H9 (cell line): ENCODE results near the gene M6PR. TPM values are rescaled to one million over a fixed set of nuclear protein-coding genes. Genes with fewer than 3 reads are reported as not detected.

Source experiments
- DNase-seq: peaks from one replicate; pipeline ENCODE4 v3.0.0-alpha.2; 2017
- H2AFZ ChIP-seq: one replicate; pipeline ENCODE4 v1.6.1; 2013; ENCODE audit warnings: mild to moderate bottlenecking, low read length, control low read depth, moderate library complexity
- H2AK5ac ChIP-seq: 2 replicates; pipeline ENCODE4 v1.6.1; 2013; ENCODE audit warnings: low read length, control low read depth, mixed read lengths; ENCODE audit not compliant: insufficient read length
- H2BK120ac ChIP-seq: one replicate; pipeline ENCODE4 v1.6.1; 2013; ENCODE audit warnings: low read depth, mild to moderate bottlenecking, low read length, control low read depth, inconsistent platforms; ENCODE audit not compliant: poor library complexity, severe bottlenecking
- H2BK12ac ChIP-seq: 2 replicates; pipeline ENCODE4 v1.6.1; 2013; ENCODE audit warnings: low read length, control low read depth, mixed read lengths, low read depth; ENCODE audit not compliant: insufficient read length
- H2BK15ac ChIP-seq: 2 replicates; pipeline ENCODE4 v1.6.1; 2013; ENCODE audit warnings: low read depth, low read length, control low read depth
- H2BK20ac ChIP-seq: one replicate; pipeline ENCODE4 v1.6.1; 2013; ENCODE audit warnings: low read depth, mild to moderate bottlenecking, low read length, control low read depth, inconsistent platforms; ENCODE audit not compliant: poor library complexity, severe bottlenecking
- H2BK5ac ChIP-seq: 2 replicates; pipeline ENCODE4 v1.6.1; 2013; ENCODE audit warnings: low read length, control low read depth, mixed read lengths; ENCODE audit not compliant: insufficient read length
- H3K14ac ChIP-seq: 2 replicates; pipeline ENCODE4 v1.6.1; 2013; ENCODE audit warnings: low read length, control low read depth; ENCODE audit not compliant: insufficient read depth
- H3K18ac ChIP-seq: 2 replicates; pipeline ENCODE4 v1.6.1; 2013; ENCODE audit warnings: low read depth, mild to moderate bottlenecking, mixed read lengths, low read length, control low read depth; ENCODE audit not compliant: insufficient read length
- H3K23ac ChIP-seq: 2 replicates; pipeline ENCODE4 v1.6.1; 2013; ENCODE audit warnings: low read length, control low read depth, mixed read lengths, low read depth; ENCODE audit not compliant: insufficient read length
- H3K23me2 ChIP-seq: 2 replicates; pipeline ENCODE4 v1.6.1; 2013; ENCODE audit warnings: low read depth, mild to moderate bottlenecking, mixed read lengths, low read length, control low read depth; ENCODE audit not compliant: insufficient read length, poor library complexity, severe bottlenecking
- H3K27ac ChIP-seq: 2 replicates; pipeline ENCODE4 v1.5.1; 2013; ENCODE audit warnings: low read length, control low read depth, mixed read lengths, low read depth; ENCODE audit not compliant: insufficient read length
- H3K27me3 ChIP-seq: 2 replicates; pipeline ENCODE4 v1.6.1; 2013; ENCODE audit warnings: low read length, control low read depth, inconsistent platforms; ENCODE audit not compliant: insufficient read depth
- H3K4ac ChIP-seq: 2 replicates; pipeline ENCODE4 v1.6.1; 2013; ENCODE audit warnings: low read depth, mild to moderate bottlenecking, control low read depth, inconsistent platforms, low read length, moderate library complexity
- H3K4me1 ChIP-seq: 2 replicates; pipeline ENCODE4 v1.6.1; 2013; ENCODE audit warnings: low read length, control low read depth, inconsistent platforms; ENCODE audit not compliant: insufficient read depth
- H3K4me2 ChIP-seq: 2 replicates; pipeline ENCODE4 v1.6.1; 2013; ENCODE audit warnings: low read length, control low read depth, mixed read lengths; ENCODE audit not compliant: insufficient read length, insufficient read depth
- H3K56ac ChIP-seq: 2 replicates; pipeline ENCODE4 v1.6.1; 2013; ENCODE audit warnings: low read depth, mild to moderate bottlenecking, mixed read lengths, low read length, control low read depth; ENCODE audit not compliant: insufficient read length
- H3K79me1 ChIP-seq: 2 replicates; pipeline ENCODE4 v1.6.1; 2013; ENCODE audit warnings: low read depth, mild to moderate bottlenecking, moderate library complexity, low read length, control low read depth, inconsistent platforms; ENCODE audit not compliant: insufficient read depth, poor library complexity, severe bottlenecking
- H3K79me2 ChIP-seq: 2 replicates; pipeline ENCODE4 v1.6.1; 2013; ENCODE audit warnings: low read length, control low read depth, inconsistent platforms; ENCODE audit not compliant: insufficient read depth
- H3K9ac ChIP-seq: 2 replicates; pipeline ENCODE4 v1.6.1; 2013; ENCODE audit warnings: low read length, control low read depth, mixed read lengths; ENCODE audit not compliant: insufficient read length; ENCODE audit errors: extremely low read depth
- H3K9me3 ChIP-seq: one replicate; pipeline ENCODE4 v1.6.1; 2013; ENCODE audit warnings: low read depth, low read length, inconsistent platforms; ENCODE audit not compliant: control insufficient read depth
- H3T11ph ChIP-seq: one replicate; pipeline ENCODE4 v1.6.1; 2013; ENCODE audit warnings: mild to moderate bottlenecking, low read length, control low read depth, inconsistent platforms
- H4K20me1 ChIP-seq: one replicate; pipeline ENCODE4 v1.6.1; 2013; ENCODE audit not compliant: control insufficient read depth, insufficient read length, insufficient read depth
- H4K5ac ChIP-seq: 2 replicates; pipeline ENCODE4 v1.6.1; 2013; ENCODE audit warnings: low read depth, mild to moderate bottlenecking, mixed read lengths, low read length, control low read depth; ENCODE audit not compliant: insufficient read length
- H4K8ac ChIP-seq: replicated peaks from 2 replicates; pipeline ENCODE4 v1.6.1; 2013; ENCODE audit warnings: low read length, control low read depth, mixed read lengths, low read depth; ENCODE audit not compliant: insufficient read length
- H4K91ac ChIP-seq: 2 replicates; pipeline ENCODE4 v1.6.1; 2013; ENCODE audit warnings: low read depth, mild to moderate bottlenecking, moderate library complexity, mixed read lengths, low read length, control low read depth; ENCODE audit not compliant: insufficient read length
- H3K27ac Mint-ChIP-seq, 3 experiments: 2 replicates in 2 of 3; 3 replicates in 1 of 3; pipeline ENCODE4 v1.8.0; 2020 to 2021; ENCODE audit warnings: mixed read lengths in 3 of 3, mild to moderate bottlenecking in 1 of 3, moderate library complexity in 1 of 3
- H3K27me3 Mint-ChIP-seq: 2 replicates; pipeline ENCODE4 v1.8.0; 2021; ENCODE audit warnings: low read depth, mild to moderate bottlenecking, moderate library complexity, mixed read lengths
- H3K36me3 Mint-ChIP-seq, 3 experiments: 2 replicates in 2 of 3; 3 replicates in 1 of 3; pipeline ENCODE4 v1.8.0; 2020 to 2021; ENCODE audit warnings: low read depth in 3 of 3, mixed read lengths in 3 of 3; ENCODE audit not compliant: insufficient read depth in 1 of 3
- H3K4me1 Mint-ChIP-seq, 2 experiments: 2 replicates each; pipeline ENCODE4 v1.8.0; 2020; ENCODE audit warnings: mixed read lengths in 2 of 2
- H3K4me3 Mint-ChIP-seq, 2 experiments: 2 replicates in 1 of 2; 3 replicates in 1 of 2; pipeline ENCODE4 v1.8.0; 2020 to 2021; ENCODE audit warnings: mild to moderate bottlenecking in 2 of 2, mixed read lengths in 2 of 2, moderate library complexity in 1 of 2
- H3K9me3 Mint-ChIP-seq, 2 experiments: 2 replicates in 1 of 2; 3 replicates in 1 of 2; pipeline ENCODE4 v1.8.0; 2020; ENCODE audit warnings: mild to moderate bottlenecking in 2 of 2, mixed read lengths in 2 of 2, moderate library complexity in 1 of 2
- CTCF ChIP-seq: fragments of 200-600 bp; sonication (generic); conservative IDR thresholded peaks from 3 replicates; pipeline ENCODE4 v1.8.0; 2021; ENCODE audit warnings: antibody characterized with exemption, mild to moderate bottlenecking
- WGBS: extraction: QIAGEN DNeasy Blood & Tissue Kit; methylation state at CpG from one replicate; pipeline ENCODE4 v1.1.7; 2013; ENCODE audit warnings: missing lambda C conversion rate, low lambda C conversion rate, mixed read lengths; ENCODE audit not compliant: insufficient read length; ENCODE audit errors: extremely low coverage; 5-methylcytosine and 5-hydroxymethylcytosine counted together
- total RNA-seq: library from RNA; stranded (reverse); gene quantifications from 2 replicates; pipeline ENCODE4 v1.2.1, GENCODE V29; 2021

The M6PR gene
- total RNA-seq, 1 experiment from 2014 or later, result 163 TPM

GRCh38 chr12:8987685-8988084 is 38.2 kb upstream of the M6PR start:
- H3K27me3 ChIP-seq, result no peaks in the 10 kb centered on the region
- no peak overlapping the region for H3K4ac ChIP-seq
- no peaks in the 10 kb centered on the region for H3K79me2 ChIP-seq
- no peak overlapping the region for H3T11ph ChIP-seq
- no peak overlapping the region for H3K14ac ChIP-seq
- H2BK5ac ChIP-seq, result no peak overlapping the region
- no peak overlapping the region for H2BK20ac ChIP-seq
- H2BK120ac ChIP-seq, result no peak overlapping the region
- no peaks in the 10 kb centered on the region for H3K4me1 ChIP-seq
- H2BK12ac ChIP-seq, result no peak overlapping the region
- no peak overlapping the region for H4K5ac ChIP-seq
- H3K79me1 ChIP-seq, result no peaks in the 10 kb centered on the region
- no peak overlapping the region for H3K56ac ChIP-seq
- Mint-ChIP-seq H3K9me3 (no peaks in the 10 kb centered on the region), H3K27me3 (no peaks in the 10 kb centered on the region), H3K36me3 (no peaks in the 10 kb centered on the region), H3K4me3 (no peak overlapping the region), H3K4me1 (no peaks in the 10 kb centered on the region), H3K27ac (no peak overlapping the region)
- H3K23me2 ChIP-seq, result no peaks in the 10 kb centered on the region
- WGBS, result no CpG with 5 or more reads among the region's 1 CpG
- no peak overlapping the region for H2BK15ac ChIP-seq
- no peak for TF ChIP-seq CTCF
- H3K18ac ChIP-seq, result no peak overlapping the region
- no peak overlapping the region for H4K91ac ChIP-seq
- no peak overlapping the region for H4K8ac ChIP-seq
- H2AK5ac ChIP-seq, result no peak overlapping the region
- H4K20me1 ChIP-seq, result no peaks in the 10 kb centered on the region
- no peaks in the 10 kb centered on the region for H3K9me3 ChIP-seq
- no peak overlapping the region for H3K4me2 ChIP-seq
- H3K23ac ChIP-seq, result no peak overlapping the region
- no peak overlapping the region for H2AFZ ChIP-seq
- H3K27ac ChIP-seq, result no peak overlapping the region
- no peak overlapping the region for H3K9ac ChIP-seq
- no peak for DNase-seq
